GM12875 (cell line): ENCODE data around the gene VCAN.

ENCODE experiments used
- H3K4me3 ChIP-seq: one replicate; pipeline ENCODE4 v1.5.1; 2011; ENCODE audit warnings: low read depth, low read length, control low read depth
- CTCF ChIP-seq: IDR thresholded peaks from 2 replicates; pipeline ENCODE4 v1.5.1; 2011; ENCODE audit warnings: low read depth, mild to moderate bottlenecking, control low read depth, inconsistent platforms, low read length, moderate library complexity, borderline replicate concordance; ENCODE audit not compliant: insufficient read depth

Gene VCAN

GRCh38 chr5:83549674-83550073 lies 78.1 kb downstream of the VCAN start:
- H3K4me3 ChIP-seq: no peak overlapping the region
- no peak for TF ChIP-seq CTCF

GRCh38 chr5:83551821-83552220 lies 80.3 kb downstream of the VCAN start:
- TF ChIP-seq CTCF: no peak
- H3K4me3 ChIP-seq: no peak overlapping the region

GRCh38 chr5:83552275-83552674 lies 80.7 kb downstream of the VCAN start:
- no peak for TF ChIP-seq CTCF
- no peak overlapping the region for H3K4me3 ChIP-seq

- no peak for TF ChIP-seq CTCF
- no peak overlapping the region for H3K4me3 ChIP-seq
These were observed 81.5 kb downstream of the VCAN start for GRCh38 chr5:83553000-83553486.

- TF ChIP-seq CTCF: no peak
- no peak overlapping the region for H3K4me3 ChIP-seq
These were observed 82.6 kb downstream of the VCAN start for GRCh38 chr5:83554133-83554532.

GRCh38 chr5:83554686-83555085 lies 83.1 kb downstream of the VCAN start:
- no peak overlapping the region for H3K4me3 ChIP-seq
- TF ChIP-seq CTCF: no peak

GRCh38 chr5:83555263-83555662 lies 83.7 kb downstream of the VCAN start:
- no peak overlapping the region for H3K4me3 ChIP-seq
- TF ChIP-seq CTCF: no peak
